Activated T-cell treated with anti-CD3 and anti-CD28 coated beads for 24 hours (primary cell): ENCODE results near the gene HNRNPF.
"Not testable (repeated sequence)": the region's sequence is repeated elsewhere in the genome, so short reads cannot be mapped to it uniquely, and the experiment has no call there.

ENCODE experiments used
- DNase-seq: peaks from one replicate; pipeline ENCODE4 v3.0.0-alpha.2; 2020; ENCODE audit warnings: low read depth

The HNRNPF gene

GRCh38 chr10:43348511-43349312, 60.3 kb downstream of the HNRNPF start:
- peak; percentile 78 for DNase-seq

GRCh38 chr10:43347997-43348396, 61.0 kb downstream of the HNRNPF start:
- DNase-seq = no peak

DNA sequence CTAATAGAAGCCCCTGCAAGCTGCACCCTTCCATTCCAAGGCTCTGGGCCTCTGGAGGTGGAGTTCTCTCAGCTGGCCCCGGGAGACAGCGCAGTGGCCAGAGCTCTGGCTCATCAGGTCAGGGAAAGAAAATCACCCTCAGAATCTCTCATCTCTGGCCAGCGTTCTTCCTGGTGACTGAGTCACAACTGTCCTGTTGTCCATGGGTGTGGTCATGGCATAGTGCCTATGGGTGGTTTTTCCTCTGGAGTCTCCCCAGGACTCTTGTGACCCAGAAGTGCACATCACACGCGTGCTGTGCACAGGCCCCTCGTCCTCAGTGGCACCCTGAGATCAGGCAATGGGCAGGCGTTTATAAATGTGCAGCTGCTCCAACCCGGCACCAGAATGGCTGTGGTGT, 64.9 kb downstream of the HNRNPF start:
- no peak for DNase-seq

DNA sequence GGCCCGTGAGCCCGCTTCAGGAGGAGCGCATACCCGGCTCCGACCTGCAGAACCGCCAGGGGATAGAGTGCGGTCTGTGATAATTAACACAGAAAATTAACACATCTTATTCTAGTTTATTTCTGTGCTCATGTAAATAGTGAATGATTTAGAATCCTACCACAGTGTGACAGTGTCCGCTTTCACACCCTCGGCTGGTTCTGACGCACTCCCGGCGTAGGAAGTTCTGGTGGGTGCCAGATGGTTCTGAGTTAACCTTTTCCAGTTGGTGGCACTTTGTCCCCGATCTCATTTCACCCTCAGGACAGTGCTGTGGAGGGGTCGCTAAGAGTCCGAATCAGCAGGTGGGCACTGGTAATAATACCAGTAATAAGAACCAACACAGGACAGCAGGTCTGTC, 65.9 kb downstream of the HNRNPF start:
- DNase-seq = no peak

DNA sequence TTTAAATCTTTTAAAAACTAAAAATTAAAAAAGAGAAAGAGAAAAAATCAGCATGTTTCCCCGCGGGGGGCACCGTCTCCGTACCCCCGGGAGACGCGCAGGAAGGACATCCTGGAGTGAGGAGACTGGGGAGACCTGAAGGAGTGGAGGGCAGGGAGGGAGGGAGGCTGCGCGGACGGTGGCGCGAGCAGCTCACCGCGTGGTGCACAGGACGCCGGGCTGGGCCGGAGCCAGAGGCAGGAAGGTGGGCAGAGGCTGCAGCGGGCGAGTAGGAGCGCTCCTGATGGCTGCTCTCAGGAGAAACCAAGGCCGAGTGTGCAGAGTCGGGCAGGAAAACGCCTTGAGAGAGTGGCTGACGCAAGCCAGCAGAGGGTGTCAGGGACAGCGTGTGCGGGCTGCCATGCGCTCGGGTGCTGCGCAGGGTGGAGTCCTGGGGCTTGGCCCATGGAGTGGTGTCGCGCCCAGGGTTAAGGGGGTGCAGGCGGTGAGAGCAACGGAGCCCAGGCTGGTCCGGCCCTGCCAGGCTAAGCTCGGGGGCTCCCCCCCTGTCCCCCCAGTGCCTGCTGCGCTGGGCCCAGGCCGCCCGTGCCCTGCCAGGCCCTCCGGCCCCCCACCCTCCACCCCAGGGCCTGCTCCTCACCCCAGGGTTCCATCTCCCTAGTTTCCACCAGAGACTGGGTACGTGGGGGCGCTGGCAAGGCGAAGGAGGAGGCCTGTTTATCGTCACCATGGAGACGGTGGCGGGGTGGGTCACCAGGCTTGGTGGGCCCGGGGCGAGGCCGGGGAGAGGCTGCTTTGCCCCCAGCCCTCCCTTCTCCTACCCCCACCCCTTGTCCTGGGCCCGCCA, 66.5 kb downstream of the HNRNPF start:
- DNase-seq = no peak

DNA sequence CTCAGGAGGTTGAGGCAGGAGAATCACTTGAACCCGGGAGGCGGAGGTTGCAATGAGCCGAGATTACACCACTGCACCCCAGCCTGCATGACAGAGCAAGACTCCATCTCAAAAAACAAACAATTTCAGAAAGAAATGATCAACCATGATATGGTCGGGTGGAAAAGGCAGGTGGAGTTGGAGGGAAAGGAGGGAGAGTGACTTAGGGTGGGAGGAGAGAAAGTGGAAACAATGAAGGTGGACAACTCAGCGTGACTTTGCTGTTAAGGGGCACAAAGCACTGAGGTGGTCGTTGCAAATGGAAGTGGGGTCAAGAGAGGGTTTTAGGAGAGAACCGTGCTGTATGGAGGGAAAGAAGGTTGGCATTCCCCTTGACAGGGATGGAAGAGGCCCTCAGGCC, 67.5 kb downstream of the HNRNPF start:
- no peak for DNase-seq

DNA sequence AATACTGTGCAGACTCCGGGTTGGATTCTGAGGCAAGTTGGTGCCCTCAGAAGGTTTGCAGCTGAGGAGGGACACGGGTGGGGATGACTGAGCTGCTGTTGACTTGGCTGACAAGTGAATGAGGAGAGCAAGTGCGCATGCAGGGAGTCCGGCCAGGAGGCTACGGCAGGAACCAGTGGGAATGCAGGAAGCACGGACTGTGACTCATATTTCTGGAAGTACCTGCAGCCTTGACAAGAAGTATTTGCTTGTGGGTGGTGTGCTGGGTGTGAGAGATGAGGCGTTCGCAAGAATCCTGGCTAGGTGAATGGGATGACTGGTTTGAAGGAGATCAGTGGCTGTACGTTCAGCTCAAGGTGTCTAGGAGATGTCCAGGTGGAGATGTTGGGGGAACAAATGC, 68.4 kb downstream of the HNRNPF start:
- DNase-seq = no peak

- no peak for DNase-seq
Measured at GRCh38 chr10:43340101-43340500, 68.9 kb downstream of the HNRNPF start.

DNA sequence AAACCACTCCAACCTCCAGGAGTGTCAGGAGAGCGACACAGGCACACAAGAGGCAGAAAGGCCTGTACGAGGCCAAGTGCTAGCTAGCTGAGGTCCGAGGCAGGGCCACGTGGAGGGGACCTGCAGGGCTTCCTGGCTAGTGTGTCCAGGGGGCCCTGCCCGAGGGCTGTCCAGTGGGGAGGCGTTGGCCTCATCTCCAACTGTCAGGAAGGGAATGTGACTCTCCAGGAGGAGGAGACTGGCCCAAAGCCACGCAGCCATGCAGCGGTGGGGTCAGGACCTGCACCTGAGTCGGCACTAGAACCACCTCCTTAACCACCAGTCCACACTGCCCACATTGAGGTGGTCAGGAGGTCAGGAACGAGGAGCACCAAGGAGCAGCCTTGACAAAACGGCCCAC, 69.8 kb downstream of the HNRNPF start:
- no peak for DNase-seq

DNA sequence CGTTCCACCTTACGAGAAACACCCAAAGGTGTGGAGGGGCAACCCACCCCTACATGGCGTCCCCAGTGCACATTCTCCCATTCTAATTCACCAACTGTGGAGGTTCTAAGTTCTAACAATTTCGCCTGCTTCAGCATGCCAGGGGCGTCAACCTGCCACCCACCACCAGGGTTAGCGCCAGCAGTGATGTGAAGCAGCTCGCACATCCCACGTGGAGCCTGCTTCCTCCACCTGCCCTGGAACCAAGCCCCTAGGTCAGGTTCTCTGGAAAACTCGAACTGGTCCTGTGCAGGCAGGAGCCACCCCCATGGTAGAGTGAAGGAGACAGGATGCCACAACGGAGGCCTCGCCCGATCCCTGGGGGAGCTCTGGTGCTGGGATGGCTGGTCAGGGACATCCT, 70.9 kb downstream of the HNRNPF start:
- no peak for DNase-seq

- DNase-seq = not testable (repeated sequence)
Measured at GRCh38 chr10:43337536-43337935, 71.5 kb downstream of the HNRNPF start.

- DNase-seq = no peak
Measured at GRCh38 chr10:43336641-43337318, 72.2 kb downstream of the HNRNPF start.

DNA sequence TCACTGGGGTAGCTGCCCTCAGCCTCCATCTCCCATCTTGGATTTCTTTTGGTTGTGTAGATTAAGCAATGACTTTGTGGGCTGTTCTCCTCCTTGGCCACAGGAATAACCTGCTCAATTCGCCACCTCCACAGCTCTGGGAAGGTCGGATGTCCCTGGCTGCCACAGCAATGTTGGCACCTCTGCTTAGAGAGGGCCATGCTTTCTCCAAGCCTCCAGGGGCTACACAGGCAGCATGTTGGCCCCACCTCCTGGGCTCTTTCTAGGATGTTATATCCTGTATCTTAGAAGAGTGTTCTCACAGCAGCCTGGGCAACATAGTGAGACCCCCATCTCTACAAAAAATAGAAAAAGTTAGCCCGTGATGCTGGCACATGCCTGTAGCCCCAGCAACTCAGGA, 72.9 kb downstream of the HNRNPF start:
- DNase-seq = no peak
